ENCODE measurements around the gene PTBP3. TPM values are rescaled to one million over a fixed set of nuclear protein-coding genes. Genes with fewer than 3 reads are reported as not detected.

The PTBP3 gene
- total RNA-seq, 4 donors from 2014 or later: 9.9 to 54.7 (median 18.7) TPM

DNA sequence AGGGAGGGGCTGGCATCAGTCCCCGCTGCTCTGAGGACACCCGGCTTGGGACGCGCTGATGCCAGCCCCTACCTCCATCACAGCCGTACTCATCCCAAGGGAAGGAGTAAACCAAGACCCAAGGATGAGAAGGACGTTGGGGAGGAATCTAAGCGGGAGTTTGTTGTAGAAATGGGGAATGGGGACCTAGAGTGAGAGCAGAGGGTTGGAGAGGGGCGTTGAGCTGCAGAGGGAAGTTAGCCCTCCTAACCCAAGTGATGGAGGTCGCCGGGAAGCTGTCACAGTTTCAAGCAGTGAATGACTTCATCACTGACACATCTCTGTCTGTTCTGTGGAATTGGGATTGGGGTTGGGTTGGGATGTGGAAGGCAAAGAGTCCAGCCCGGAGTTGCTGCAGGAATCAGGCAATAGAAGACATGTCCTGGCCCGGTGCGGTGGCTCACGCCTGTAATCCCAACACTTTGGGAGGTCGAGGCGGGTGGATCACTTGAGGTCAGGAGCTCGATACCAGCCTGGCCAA is 157.6 kb downstream of the PTBP3 start:
- H3K27ac ChIP-seq: no peak overlapping the region
- no peaks in the 10 kb centered on the region for H3K36me3 ChIP-seq
- in situ Hi-C loops (cut with MboI; ENCODE audit: low sequenced_read_pairs in 4 of 4) (no loop called here), intact Hi-C loops (cut with DNase I; ENCODE audit: low total_unique reads) (loop anchor here (5.0 kb wide), 1 partner anchor 156 kb away; the partner anchor contains the start of gene PTBP3)
- no peak for TF ChIP-seq POLR2A (IDR thresholded peaks at IDR 0.05)
- H3K27me3 ChIP-seq: peaks cover 0 to 10% (median 5%) of the 10 kb centered on the region in 3 donors
- H3K4me3 ChIP-seq: peak overlapping the region in 3 of 4 donors; percentile 44 to 54 (median 52)
- ATAC-seq (no peak), DNase-seq (no peak)
- peaks cover 3 to 5% of the 10 kb centered on the region in 2 donors for H3K4me1 ChIP-seq
- no peaks in the 10 kb centered on the region for H3K9me3 ChIP-seq

GRCh38 chr9:112174965-112175795 is 158.2 kb downstream of the PTBP3 start, which contains the start of gene SUSD1:
Gene SUSD1, minus strand, starts transcription at chr9:112175297. Its CDS starts 62 bp downstream, at chr9:112175235.
- H3K36me3 ChIP-seq: no peaks in the 10 kb centered on the region
- H3K4me3 ChIP-seq: peak within 1 kb of the TSS; percentile 44 to 63 (median 56)
- no peaks in the 10 kb centered on the region for H3K9me3 ChIP-seq
- in situ Hi-C loops (cut with MboI; ENCODE audit: low sequenced_read_pairs in 4 of 4) (no loop called here), intact Hi-C loops (cut with DNase I; ENCODE audit: low total_unique reads) (loop anchor here (5.0 kb wide), 1 partner anchor 157 kb away; the partner anchor contains the start of gene PTBP3)
- H3K4me1 ChIP-seq: peaks cover 0 to 5% of the 10 kb centered on the region in 2 donors
- no peak for DNase-seq
- peak within 1 kb of the TSS in 1 of 4 donors; percentile 34 for H3K27ac ChIP-seq
- ATAC-seq: peak in 1 of 2 donors; percentile 51
- no peak for TF ChIP-seq POLR2A (IDR thresholded peaks at IDR 0.05)
- TF ChIP-seq, protein P1, sequence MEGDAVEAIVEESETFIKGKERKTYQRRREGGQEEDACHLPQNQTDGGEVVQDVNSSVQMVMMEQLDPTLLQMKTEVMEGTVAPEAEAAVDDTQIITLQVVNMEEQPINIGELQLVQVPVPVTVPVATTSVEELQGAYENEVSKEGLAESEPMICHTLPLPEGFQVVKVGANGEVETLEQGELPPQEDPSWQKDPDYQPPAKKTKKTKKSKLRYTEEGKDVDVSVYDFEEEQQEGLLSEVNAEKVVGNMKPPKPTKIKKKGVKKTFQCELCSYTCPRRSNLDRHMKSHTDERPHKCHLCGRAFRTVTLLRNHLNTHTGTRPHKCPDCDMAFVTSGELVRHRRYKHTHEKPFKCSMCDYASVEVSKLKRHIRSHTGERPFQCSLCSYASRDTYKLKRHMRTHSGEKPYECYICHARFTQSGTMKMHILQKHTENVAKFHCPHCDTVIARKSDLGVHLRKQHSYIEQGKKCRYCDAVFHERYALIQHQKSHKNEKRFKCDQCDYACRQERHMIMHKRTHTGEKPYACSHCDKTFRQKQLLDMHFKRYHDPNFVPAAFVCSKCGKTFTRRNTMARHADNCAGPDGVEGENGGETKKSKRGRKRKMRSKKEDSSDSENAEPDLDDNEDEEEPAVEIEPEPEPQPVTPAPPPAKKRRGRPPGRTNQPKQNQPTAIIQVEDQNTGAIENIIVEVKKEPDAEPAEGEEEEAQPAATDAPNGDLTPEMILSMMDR (IDR thresholded peaks at IDR 0.05 in 4 of 5, conservative IDR thresholded peaks at IDR 0.05 in 1 of 5): no peak
- peaks cover 0 to 10% (median 5%) of the 10 kb centered on the region in 3 donors for H3K27me3 ChIP-seq

GRCh38 chr9:112174222-112174964 is 159.0 kb downstream of the PTBP3 start:
- peaks cover 0 to 5% of the 10 kb centered on the region in 2 donors for H3K4me1 ChIP-seq
- intact Hi-C loops (cut with DNase I; ENCODE audit: low total_unique reads): no loop called here

GRCh38 chr9:112173489-112174221 is 159.8 kb downstream of the PTBP3 start:
- no peak for DNase-seq
- TF ChIP-seq POLR2A (IDR thresholded peaks at IDR 0.05): no peak
- TF ChIP-seq, protein P1 (IDR thresholded peaks at IDR 0.05 in 4 of 5, conservative IDR thresholded peaks at IDR 0.05 in 1 of 5): no peak
- H3K9me3 ChIP-seq: no peaks in the 10 kb centered on the region
- H3K4me1 ChIP-seq: peaks cover 0 to 5% of the 10 kb centered on the region in 2 donors
- H3K27ac ChIP-seq: no peak overlapping the region
- no peak for ATAC-seq
- intact Hi-C loops (cut with DNase I; ENCODE audit: low total_unique reads) (no loop called here), in situ Hi-C loops (cut with MboI; ENCODE audit: low sequenced_read_pairs in 4 of 4) (no loop called here)
- H3K27me3 ChIP-seq: peaks cover 0 to 10% (median 5%) of the 10 kb centered on the region in 3 donors
- H3K36me3 ChIP-seq: no peaks in the 10 kb centered on the region
- no peak overlapping the region for H3K4me3 ChIP-seq

More at GRCh38 chr9:112174222-112174964, 159.0 kb downstream of the PTBP3 start:
- peak overlapping the region; percentile 31 to 63 (median 56) for H3K4me3 ChIP-seq
- peaks cover 0 to 10% (median 5%) of the 10 kb centered on the region in 3 donors for H3K27me3 ChIP-seq
- no peak overlapping the region for H3K27ac ChIP-seq
- in situ Hi-C loops (cut with MboI; ENCODE audit: low sequenced_read_pairs in 4 of 4): no loop called here
- ATAC-seq (peak in 1 of 2 donors; percentile 44), DNase-seq (peak; percentile 5 to 25)
- no peak for TF ChIP-seq POLR2A (IDR thresholded peaks at IDR 0.05)
- TF ChIP-seq, protein P1 (IDR thresholded peaks at IDR 0.05 in 4 of 5, conservative IDR thresholded peaks at IDR 0.05 in 1 of 5): no peak
- no peaks in the 10 kb centered on the region for H3K9me3 ChIP-seq
- H3K36me3 ChIP-seq: no peaks in the 10 kb centered on the region

Measured in gastrocnemius medialis (tissue), 4 donors.